ENCODE data around the gene CPLX4.

The CPLX4 gene

DNA sequence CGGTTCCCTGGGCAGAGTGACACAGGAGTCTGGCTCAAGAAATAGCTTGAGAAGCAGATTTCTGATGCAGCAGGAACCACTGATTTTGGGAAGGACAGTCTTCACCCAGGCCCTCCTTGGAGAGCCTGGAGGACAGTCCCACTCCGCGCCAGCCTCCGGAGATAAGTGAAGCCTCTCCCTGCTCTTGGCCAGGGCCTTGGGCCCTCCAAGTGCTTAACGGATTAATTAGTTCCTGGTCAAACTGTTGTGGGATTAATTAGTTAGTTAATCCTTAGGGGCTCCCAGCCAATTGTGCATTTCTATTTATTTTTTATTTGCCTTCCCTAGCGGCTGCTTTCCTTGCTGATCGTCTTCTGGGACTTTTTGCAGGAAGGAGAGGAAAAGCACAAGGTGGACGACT is 19.6 kb downstream of the CPLX4 start:
- no peak overlapping the region for H3K27ac ChIP-seq
- no peak for TF ChIP-seq ZFX (IDR thresholded peaks at IDR 0.05; ENCODE audit: borderline replicate concordance)
- TF ChIP-seq, protein P1, sequence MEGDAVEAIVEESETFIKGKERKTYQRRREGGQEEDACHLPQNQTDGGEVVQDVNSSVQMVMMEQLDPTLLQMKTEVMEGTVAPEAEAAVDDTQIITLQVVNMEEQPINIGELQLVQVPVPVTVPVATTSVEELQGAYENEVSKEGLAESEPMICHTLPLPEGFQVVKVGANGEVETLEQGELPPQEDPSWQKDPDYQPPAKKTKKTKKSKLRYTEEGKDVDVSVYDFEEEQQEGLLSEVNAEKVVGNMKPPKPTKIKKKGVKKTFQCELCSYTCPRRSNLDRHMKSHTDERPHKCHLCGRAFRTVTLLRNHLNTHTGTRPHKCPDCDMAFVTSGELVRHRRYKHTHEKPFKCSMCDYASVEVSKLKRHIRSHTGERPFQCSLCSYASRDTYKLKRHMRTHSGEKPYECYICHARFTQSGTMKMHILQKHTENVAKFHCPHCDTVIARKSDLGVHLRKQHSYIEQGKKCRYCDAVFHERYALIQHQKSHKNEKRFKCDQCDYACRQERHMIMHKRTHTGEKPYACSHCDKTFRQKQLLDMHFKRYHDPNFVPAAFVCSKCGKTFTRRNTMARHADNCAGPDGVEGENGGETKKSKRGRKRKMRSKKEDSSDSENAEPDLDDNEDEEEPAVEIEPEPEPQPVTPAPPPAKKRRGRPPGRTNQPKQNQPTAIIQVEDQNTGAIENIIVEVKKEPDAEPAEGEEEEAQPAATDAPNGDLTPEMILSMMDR (IDR thresholded peaks at IDR 0.05): no peak

DNA sequence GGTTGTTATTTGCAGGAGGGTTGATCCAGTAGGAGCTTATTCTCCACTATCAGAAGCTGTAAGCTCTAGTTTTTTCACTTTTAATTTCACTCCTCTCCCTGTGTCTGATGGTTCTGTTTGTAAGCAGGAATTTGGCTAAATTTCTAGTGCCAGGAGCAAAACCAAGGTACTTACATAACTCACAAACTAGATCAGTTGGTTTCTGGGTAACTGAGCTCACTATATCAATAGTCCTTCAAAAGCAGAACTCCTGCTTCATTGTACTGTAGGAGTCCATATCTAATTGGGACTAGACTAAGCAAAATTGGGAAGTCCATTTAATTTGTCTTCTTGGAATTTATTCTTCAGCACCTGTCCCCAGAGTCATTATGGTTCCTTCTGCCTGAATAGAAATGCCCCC is 25.1 kb downstream of the CPLX4 start:
- no peak overlapping the region for H3K27ac ChIP-seq
- TF ChIP-seq, protein P1 (IDR thresholded peaks at IDR 0.05): no peak
- TF ChIP-seq ZFX (IDR thresholded peaks at IDR 0.05; ENCODE audit: borderline replicate concordance): no peak

DNA sequence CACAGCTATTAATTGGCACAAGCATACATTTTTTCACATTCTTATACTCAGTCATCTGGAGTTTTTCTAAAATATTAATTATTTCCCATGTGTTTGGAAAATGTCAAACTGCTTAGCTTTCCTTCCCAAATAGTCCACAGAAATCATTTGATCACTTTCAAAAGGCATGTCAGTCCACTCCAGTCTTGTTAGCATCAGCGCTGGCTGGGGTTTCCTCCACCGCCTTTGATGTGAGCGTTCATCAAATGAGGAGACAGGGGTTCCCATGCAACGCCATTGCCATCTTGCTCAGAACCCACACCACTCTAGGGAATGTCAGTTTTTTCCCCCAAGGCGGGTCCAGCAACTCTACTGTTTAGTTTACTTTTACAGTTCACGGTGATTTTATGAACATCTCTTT is 32.1 kb downstream of the CPLX4 start:
- no peak overlapping the region for H3K27ac ChIP-seq
- no peak for TF ChIP-seq ZFX (IDR thresholded peaks at IDR 0.05; ENCODE audit: borderline replicate concordance)
- TF ChIP-seq, protein P1 (IDR thresholded peaks at IDR 0.05): no peak

DNA sequence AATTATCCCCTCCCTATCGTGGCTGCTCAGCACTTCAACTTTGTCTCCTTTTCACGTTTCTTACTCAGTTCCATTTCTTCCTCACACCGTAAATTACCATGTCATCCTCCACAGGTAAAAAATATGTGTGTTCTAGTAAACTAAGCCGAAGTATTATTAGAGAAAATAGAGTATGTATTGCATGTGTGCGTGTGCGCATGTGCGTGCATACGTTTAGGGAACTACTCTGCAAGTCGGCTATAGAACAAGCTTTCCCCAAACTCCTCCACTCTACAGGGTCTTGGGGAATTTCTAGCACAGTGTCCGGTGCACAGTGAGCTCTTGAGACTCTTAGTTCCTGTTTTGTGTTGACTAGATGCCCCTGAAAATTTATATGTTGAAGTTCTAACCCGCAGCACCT is 36.1 kb downstream of the CPLX4 start:
- no peak overlapping the region for H3K27ac ChIP-seq
- no peak for TF ChIP-seq ZFX (IDR thresholded peaks at IDR 0.05; ENCODE audit: borderline replicate concordance)
- TF ChIP-seq, protein P1 (IDR thresholded peaks at IDR 0.05): no peak

DNA sequence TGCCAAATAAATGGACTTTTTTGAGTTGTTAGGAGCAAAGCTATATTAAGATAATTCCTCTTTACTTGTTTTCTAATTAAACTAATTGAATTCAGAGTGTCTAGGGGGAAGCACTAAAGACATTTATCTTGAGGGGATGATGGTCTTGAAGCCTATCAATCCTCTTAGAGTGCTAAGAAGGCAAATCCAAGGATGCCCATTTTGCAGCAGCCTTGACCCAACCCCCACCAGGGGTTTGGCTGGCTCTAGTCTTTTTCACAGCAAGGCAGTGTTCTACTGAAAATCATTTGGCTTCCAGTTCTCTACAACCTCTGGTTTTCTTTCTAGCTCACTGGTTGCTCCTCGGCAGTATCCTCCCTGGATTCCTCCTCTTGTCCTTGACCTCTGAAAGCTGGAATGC is 38.7 kb downstream of the CPLX4 start:
- no peak overlapping the region for H3K27ac ChIP-seq
- TF ChIP-seq ZFX (IDR thresholded peaks at IDR 0.05; ENCODE audit: borderline replicate concordance): no peak
- TF ChIP-seq, protein P1 (IDR thresholded peaks at IDR 0.05): no peak

DNA sequence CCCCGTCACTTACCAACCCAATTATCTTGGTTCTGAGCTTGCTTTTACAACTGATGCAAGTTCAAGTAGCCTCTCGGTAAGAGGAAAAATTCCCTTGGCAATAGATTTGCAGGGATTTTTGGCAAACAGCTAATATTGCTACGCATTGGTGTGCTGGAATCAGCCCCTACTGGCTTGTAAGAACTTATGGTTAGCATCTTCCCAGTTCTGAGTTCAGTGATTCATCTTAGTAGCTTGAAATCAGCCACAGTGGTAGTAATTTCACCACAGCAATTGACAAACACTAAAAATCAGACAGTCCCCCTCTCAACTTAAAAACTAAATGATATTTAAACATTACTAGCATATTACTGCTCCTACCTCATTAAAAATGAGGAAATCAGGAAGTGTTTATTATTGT is 39.3 kb downstream of the CPLX4 start:
- no peak for TF ChIP-seq ZFX (IDR thresholded peaks at IDR 0.05; ENCODE audit: borderline replicate concordance)
- TF ChIP-seq, protein P1 (IDR thresholded peaks at IDR 0.05): no peak
- no peak overlapping the region for H3K27ac ChIP-seq

DNA sequence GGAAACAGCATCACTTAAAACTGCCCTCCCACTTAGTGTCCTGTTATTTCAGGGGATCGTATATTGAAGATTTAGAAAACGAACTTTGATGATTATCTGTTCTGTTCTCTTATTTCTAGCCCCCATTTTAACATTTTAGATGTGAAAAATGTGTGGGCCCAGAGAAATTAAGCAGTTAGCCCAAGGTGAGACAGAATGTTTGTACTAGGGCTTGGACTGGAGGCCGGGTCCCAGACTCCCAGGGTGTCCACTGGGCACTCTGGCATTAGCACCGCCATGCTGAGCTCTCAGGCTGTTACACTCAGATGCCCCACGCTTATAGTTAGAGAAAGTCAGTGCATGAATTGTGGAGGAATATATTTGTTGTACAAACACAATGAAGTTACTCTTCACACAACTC is 39.7 kb downstream of the CPLX4 start:
- no peak overlapping the region for H3K27ac ChIP-seq
- TF ChIP-seq ZFX (IDR thresholded peaks at IDR 0.05; ENCODE audit: borderline replicate concordance): no peak
- TF ChIP-seq, protein P1 (IDR thresholded peaks at IDR 0.05): no peak
